BLaER1 treated with 17β-estradiol and CSF1 and Interleukin-3, amounts not matched to agents 10 nM and 100 nM (cell line): ENCODE results near the gene JAG1.

Source experiments
- H3K27ac ChIP-seq, 11 experiments: shearing (Covaris generic); formaldehyde crosslinking; 2 replicates each; pipeline ENCODE4 v1.8.1; 2022
- H3K27me3 ChIP-seq, 11 experiments: shearing (Covaris generic); formaldehyde crosslinking; 2 replicates each; pipeline ENCODE4 v1.8.1; 2022
- H3K36me3 ChIP-seq, 11 experiments: shearing (Covaris generic); formaldehyde crosslinking; 2 replicates each; pipeline ENCODE4 v1.8.1; 2022
- H3K4me1 ChIP-seq, 10 experiments: shearing (Covaris generic); formaldehyde crosslinking; 2 replicates each; pipeline ENCODE4 v1.8.1; 2022
- H3K4me2 ChIP-seq, 11 experiments: shearing (Covaris generic); formaldehyde crosslinking; 2 replicates each; pipeline ENCODE4 v1.8.1; 2022
- H3K4me3 ChIP-seq, 10 experiments: shearing (Covaris generic); formaldehyde crosslinking; 2 replicates each; pipeline ENCODE4 v1.8.1; 2022
- H3K9ac ChIP-seq, 11 experiments: shearing (Covaris generic); formaldehyde crosslinking; 2 replicates each; pipeline ENCODE4 v1.8.1; 2022
- H3K9me3 ChIP-seq, 11 experiments: shearing (Covaris generic); formaldehyde crosslinking; replicated peaks in 1 of 11; 2 replicates each; pipeline ENCODE4 v1.8.1; 2022
- H4K20me1 ChIP-seq, 11 experiments: shearing (Covaris generic); formaldehyde crosslinking; 2 replicates each; pipeline ENCODE4 v1.8.1; 2022
- Cebpa-rat ChIP-seq, 11 experiments: shearing (Covaris generic); IDR thresholded peaks; 2 replicates each; pipeline ENCODE4 v1.8.1; 2022

JAG1 gene

GRCh38 chr20:10667560-10668167 is 6.1 kb downstream of the JAG1 start:
- TF ChIP-seq Cebpa-rat (IDR thresholded peaks at IDR 0.05), result no peak
- Histone ChIP-seq H3K9me3 (no peaks in the 10 kb centered on the region), H3K4me2 (peak overlapping the region in 9 of 11 experiments; percentile 18 to 100 (median 56); a peak in 10 of 22 replicates), H3K36me3 (peaks cover 0 to 31% (median 0%) of the 10 kb centered on the region in 11 experiments; a peak in 7 of 22 replicates), H3K27ac (no peak overlapping the region), H3K9ac (no peak overlapping the region), H3K27me3 (peaks cover 0 to 20% (median 14%) of the 10 kb centered on the region in 11 experiments; a peak in 18 of 22 replicates), H3K4me1 (peaks cover 37 to 58% (median 50%) of the 10 kb centered on the region in 10 experiments), H3K4me3 (no peak overlapping the region), H4K20me1 (peaks cover 0 to 80% (median 10%) of the 10 kb centered on the region in 11 experiments; a peak in 12 of 22 replicates)

DNA sequence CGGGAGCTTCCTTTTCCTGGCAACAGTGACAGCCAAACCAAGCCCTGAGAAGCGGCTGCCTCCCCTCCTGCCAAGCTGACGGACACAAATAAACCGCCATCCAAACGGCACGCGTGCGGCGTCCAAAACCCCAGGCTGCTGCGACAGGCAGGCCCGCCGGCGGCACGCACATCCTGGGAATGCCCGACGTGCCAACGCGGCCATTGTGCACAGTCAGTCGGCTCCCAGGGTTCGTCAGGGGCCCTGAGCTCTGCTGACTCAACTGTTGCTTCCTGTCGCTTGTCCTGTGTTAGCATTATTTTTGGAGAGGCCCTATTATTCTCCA is 6.8 kb downstream of the JAG1 start:
- Histone ChIP-seq H3K27me3 (peaks cover 0 to 13% (median 7%) of the 10 kb centered on the region in 11 experiments; a peak in 18 of 22 replicates), H4K20me1 (peaks cover 0 to 86% (median 10%) of the 10 kb centered on the region in 11 experiments; a peak in 8 of 22 replicates), H3K9ac (no peak overlapping the region), H3K4me2 (peak overlapping the region in 5 of 11 experiments; percentile 18 to 93 (median 38); a peak in 9 of 22 replicates), H3K27ac (no peak overlapping the region), H3K4me3 (no peak overlapping the region), H3K4me1 (peaks cover 39 to 57% (median 47%) of the 10 kb centered on the region in 10 experiments), H3K36me3 (peaks cover 0 to 33% (median 3%) of the 10 kb centered on the region in 11 experiments; a peak in 9 of 22 replicates), H3K9me3 (no peaks in the 10 kb centered on the region)
- no peak for TF ChIP-seq Cebpa-rat (IDR thresholded peaks at IDR 0.05)

DNA sequence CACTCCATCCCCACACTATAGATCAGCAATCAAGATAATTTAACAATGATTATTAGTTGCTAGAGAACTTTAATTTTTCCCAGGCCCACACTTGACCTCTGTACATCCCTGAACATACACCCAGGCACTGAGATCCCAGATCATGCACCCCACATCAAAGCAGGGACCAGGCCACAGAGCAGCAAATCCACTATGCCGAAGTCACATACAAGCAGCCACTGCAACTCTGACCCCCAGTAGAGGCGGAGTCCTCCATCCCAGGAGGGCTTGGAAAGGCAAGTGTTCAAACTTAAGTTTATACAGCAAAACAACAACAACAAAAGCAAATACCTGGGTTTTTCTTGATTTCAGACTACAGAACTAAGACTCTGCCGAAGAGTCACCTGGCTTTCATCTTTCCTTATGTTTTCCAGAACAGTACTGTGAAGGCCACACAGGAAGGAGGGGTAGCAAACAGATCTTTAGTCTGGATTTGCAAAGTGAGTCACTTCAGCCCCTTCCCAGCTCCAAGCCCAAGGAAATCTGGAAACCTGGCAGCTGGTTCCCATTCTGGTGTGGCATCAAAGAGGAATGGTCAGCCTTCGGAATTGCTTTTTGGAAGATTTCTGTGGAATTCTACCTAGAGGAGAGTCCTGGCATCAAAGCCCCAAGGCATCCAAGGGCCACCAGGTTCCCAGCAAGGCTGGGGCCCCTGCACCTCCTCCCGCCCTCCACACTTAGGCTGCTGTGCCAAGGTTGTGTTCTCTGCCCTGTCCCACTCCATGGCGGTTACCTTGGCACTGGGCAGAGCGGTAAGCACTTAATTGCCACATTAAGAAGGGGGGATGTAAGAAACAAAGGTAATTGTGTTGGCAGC is 7.3 kb downstream of the JAG1 start:
- no peak overlapping the region for H3K9ac ChIP-seq
- no peak overlapping the region for H3K4me3 ChIP-seq
- H4K20me1 ChIP-seq, result peaks cover 0 to 92% (median 10%) of the 10 kb centered on the region in 11 experiments; a peak in 8 of 22 replicates
- H3K4me1 ChIP-seq, result peaks cover 34 to 51% (median 41%) of the 10 kb centered on the region in 10 experiments
- TF ChIP-seq Cebpa-rat (IDR thresholded peaks at IDR 0.05), result no peak
- no peak overlapping the region for H3K27ac ChIP-seq
- H3K9me3 ChIP-seq, result no peaks in the 10 kb centered on the region
- peaks cover 0 to 39% (median 6%) of the 10 kb centered on the region in 11 experiments; a peak in 10 of 22 replicates for H3K36me3 ChIP-seq
- H3K27me3 ChIP-seq, result peaks cover 0 to 7% (median 2%) of the 10 kb centered on the region in 11 experiments; a peak in 10 of 22 replicates
- peak overlapping the region in 4 of 11 experiments; percentile 18 to 56 (median 29); a peak in 6 of 22 replicates for H3K4me2 ChIP-seq

- no peak for TF ChIP-seq Cebpa-rat (IDR thresholded peaks at IDR 0.05)
- Histone ChIP-seq H4K20me1 (peaks cover 0 to 95% (median 10%) of the 10 kb centered on the region in 11 experiments; a peak in 8 of 22 replicates), H3K4me1 (peaks cover 27 to 44% (median 34%) of the 10 kb centered on the region in 10 experiments), H3K27ac (no peak overlapping the region), H3K9ac (no peak overlapping the region), H3K36me3 (peaks cover 0 to 46% (median 11%) of the 10 kb centered on the region in 11 experiments; a peak in 11 of 22 replicates), H3K9me3 (no peaks in the 10 kb centered on the region), H3K27me3 (peaks cover 0 to 3% (median 0%) of the 10 kb centered on the region in 11 experiments; a peak in 1 of 22 replicates), H3K4me3 (no peak overlapping the region), H3K4me2 (no peak overlapping the region)
Measured at GRCh38 chr20:10665791-10666190, 8.0 kb downstream of the JAG1 start.

- Histone ChIP-seq H3K4me1 (peaks cover 21 to 37% (median 27%) of the 10 kb centered on the region in 10 experiments), H3K4me3 (no peak overlapping the region), H3K4me2 (no peak overlapping the region), H3K9me3 (no peaks in the 10 kb centered on the region), H3K36me3 (peaks cover 0 to 53% (median 16%) of the 10 kb centered on the region in 11 experiments; a peak in 11 of 22 replicates), H3K9ac (no peak overlapping the region), H3K27me3 (0 out of 22 replicates have a peak, but pooled peaks cover 0 to 3% (median 0%) of the 10 kb centered on the region in 11 experiments), H4K20me1 (peaks cover 0 to 89% (median 10%) of the 10 kb centered on the region in 11 experiments; a peak in 8 of 22 replicates), H3K27ac (no peak overlapping the region)
- no peak for TF ChIP-seq Cebpa-rat (IDR thresholded peaks at IDR 0.05)
Measured at GRCh38 chr20:10665027-10665561, 8.7 kb downstream of the JAG1 start.

DNA sequence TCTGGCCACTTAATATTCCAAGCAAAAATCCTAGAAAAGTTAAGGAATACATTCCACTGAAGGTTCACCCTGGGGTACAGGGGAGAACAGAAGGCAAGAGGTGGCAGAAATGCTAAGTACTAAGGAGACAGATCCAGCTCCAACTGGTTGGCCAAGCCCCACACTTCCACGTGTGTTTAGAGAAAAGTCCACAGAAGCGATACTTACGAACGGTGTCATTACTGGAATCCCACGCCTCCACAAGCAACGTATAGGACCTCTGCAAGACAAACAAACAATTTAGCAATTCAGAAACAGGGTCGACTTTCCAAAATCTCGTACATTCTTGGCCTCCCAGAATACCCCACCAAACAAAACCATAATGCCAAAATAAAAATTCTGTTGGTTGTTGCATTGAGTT is 10.0 kb downstream of the JAG1 start:
- Histone ChIP-seq H3K9me3 (no peaks in the 10 kb centered on the region), H3K4me1 (peaks cover 8 to 32% (median 16%) of the 10 kb centered on the region in 10 experiments), H3K4me3 (no peak overlapping the region), H3K36me3 (peaks cover 0 to 65% (median 16%) of the 10 kb centered on the region in 11 experiments; a peak in 11 of 22 replicates), H3K27me3 (0 out of 22 replicates have a peak, but pooled peaks cover 0 to 2% (median 0%) of the 10 kb centered on the region in 11 experiments), H3K9ac (no peak overlapping the region), H4K20me1 (peaks cover 0 to 81% (median 6%) of the 10 kb centered on the region in 11 experiments; a peak in 7 of 22 replicates), H3K27ac (no peak overlapping the region), H3K4me2 (peak overlapping the region in 4 of 11 experiments; percentile 5 to 56 (median 38); a peak in 5 of 22 replicates)
- no peak for TF ChIP-seq Cebpa-rat (IDR thresholded peaks at IDR 0.05)

GRCh38 chr20:10662661-10663458 is 10.9 kb downstream of the JAG1 start:
- Histone ChIP-seq H3K4me2 (peak overlapping the region in 10 of 11 experiments; percentile 6 to 71 (median 36); a peak in 11 of 22 replicates), H3K9ac (no peak overlapping the region), H3K4me3 (no peak overlapping the region), H3K36me3 (peaks cover 0 to 70% (median 23%) of the 10 kb centered on the region in 11 experiments; a peak in 13 of 22 replicates), H3K27me3 (no peaks in the 10 kb centered on the region), H4K20me1 (peaks cover 0 to 74% (median 6%) of the 10 kb centered on the region in 11 experiments; a peak in 8 of 22 replicates), H3K9me3 (no peaks in the 10 kb centered on the region), H3K4me1 (peaks cover 0 to 30% (median 12%) of the 10 kb centered on the region in 10 experiments; a peak in 16 of 20 replicates), H3K27ac (no peak overlapping the region)
- TF ChIP-seq Cebpa-rat (IDR thresholded peaks at IDR 0.05), result no peak

- H3K4me2 ChIP-seq, result peak overlapping the region in 4 of 11 experiments; percentile 36 to 71 (median 54); a peak in 7 of 22 replicates
- no peak overlapping the region for H3K9ac ChIP-seq
- H4K20me1 ChIP-seq, result peaks cover 0 to 67% (median 6%) of the 10 kb centered on the region in 11 experiments; a peak in 8 of 22 replicates
- TF ChIP-seq Cebpa-rat (IDR thresholded peaks at IDR 0.05), result no peak
- H3K36me3 ChIP-seq, result peaks cover 0 to 70% (median 27%) of the 10 kb centered on the region in 11 experiments; a peak in 14 of 22 replicates
- H3K4me3 ChIP-seq, result no peak overlapping the region
- no peaks in the 10 kb centered on the region for H3K9me3 ChIP-seq
- peaks cover 0 to 23% (median 11%) of the 10 kb centered on the region in 10 experiments; a peak in 16 of 20 replicates for H3K4me1 ChIP-seq
- no peak overlapping the region for H3K27ac ChIP-seq
- no peaks in the 10 kb centered on the region for H3K27me3 ChIP-seq
Measured at GRCh38 chr20:10662151-10662550, 11.6 kb downstream of the JAG1 start.
